Activated naive CD8-positive, alpha-beta T cell treated with anti-CD3 and anti-CD28 coated beads, Interleukin-2, amount 50 U/mL, for 16 hours (primary cell): ENCODE data around the gene IGFBP1.

ENCODE experiments used
- DNase-seq: peaks from one replicate; pipeline ENCODE4 v3.0.0-alpha.2; 2020; ENCODE audit warnings: low read depth, low spot score

IGFBP1 gene

GRCh38 chr7:45880433-45880860 is 7.8 kb upstream of the IGFBP1 start:
- no peak for DNase-seq

- DNase-seq, result no peak
Observed at GRCh38 chr7:45881280-45881758, 7.0 kb upstream of the IGFBP1 start.

GRCh38 chr7:45881759-45882464 is 6.4 kb upstream of the IGFBP1 start:
- no peak for DNase-seq

- no peak for DNase-seq
Observed at GRCh38 chr7:45882465-45882810, 5.8 kb upstream of the IGFBP1 start.

- DNase-seq, result no peak
Observed at GRCh38 chr7:45884136-45884535, 4.2 kb upstream of the IGFBP1 start.

GRCh38 chr7:45885264-45885882 is 2.9 kb upstream of the IGFBP1 start:
- DNase-seq, result no peak

GRCh38 chr7:45886931-45887667 is 1.2 kb upstream of the IGFBP1 start:
- DNase-seq, result no peak

- DNase-seq, result no peak
Observed at GRCh38 chr7:45888993-45889366, 692 bp downstream of the IGFBP1 start.

GRCh38 chr7:45889367-45890067 is 1.2 kb downstream of the IGFBP1 start:
- DNase-seq, result no peak

GRCh38 chr7:45890125-45890901 is 2.0 kb downstream of the IGFBP1 start:
- DNase-seq, result no peak

GRCh38 chr7:45890902-45891461 is 2.7 kb downstream of the IGFBP1 start:
- no peak for DNase-seq

GRCh38 chr7:45891462-45892402 is 3.4 kb downstream of the IGFBP1 start:
- DNase-seq, result no peak

- DNase-seq, result no peak
Observed at GRCh38 chr7:45892407-45893035, 4.2 kb downstream of the IGFBP1 start.

- DNase-seq, result no peak
Observed at GRCh38 chr7:45893374-45893995, 5.2 kb downstream of the IGFBP1 start.

- no peak for DNase-seq
Observed at GRCh38 chr7:45893996-45894664, 5.8 kb downstream of the IGFBP1 start.

- no peak for DNase-seq
Observed at GRCh38 chr7:45894665-45895062, 6.4 kb downstream of the IGFBP1 start.

GRCh38 chr7:45897042-45897690 is 8.9 kb downstream of the IGFBP1 start:
- no peak for DNase-seq

- DNase-seq, result no peak
Observed at GRCh38 chr7:45898222-45898621, 9.9 kb downstream of the IGFBP1 start.
